CD4-positive, alpha-beta memory T cell (primary cell): Measurements from ENCODE around the gene MRPL14. TPM values are rescaled to one million over a fixed set of nuclear protein-coding genes. Genes with fewer than 3 reads are reported as not detected.

Experiments used
- CTCF ChIA-PET: fragments of 350-600 bp; sonication (Branson Sonifier 250); formaldehyde crosslinking; loops from one replicate; lab custom pipeline; 2021; ENCODE audit warnings: inconsistent platforms; ENCODE audit not compliant: partially characterized antibody; lab: Charles Lee
- POLR2A ChIA-PET: fragments of 350-600 bp; sonication (Branson Sonifier 250); formaldehyde crosslinking; loops from one replicate; lab custom pipeline; 2021; ENCODE audit not compliant: partially characterized antibody; lab: Charles Lee
- DNase-seq, 5 donors: peaks; one replicate each; pipeline versions ENCODE4 v3.0.0 to v3.0.0-alpha.2; 2020 to 2022; ENCODE audit warnings: mixed read lengths in 1 of 5
- H3K27ac ChIP-seq: one replicate; pipeline ENCODE4 v1.7.0; 2013; ENCODE audit warnings: low read depth, low read length
- H3K27me3 ChIP-seq: 2 replicates; pipeline ENCODE4 v1.7.0; 2013; ENCODE audit warnings: mild to moderate bottlenecking, low read length, moderate library complexity; ENCODE audit not compliant: insufficient read depth
- H3K36me3 ChIP-seq: 2 replicates; pipeline ENCODE4 v1.7.0; 2013; ENCODE audit warnings: mild to moderate bottlenecking, low read length, moderate library complexity; ENCODE audit not compliant: insufficient read depth
- H3K4me1 ChIP-seq: 2 replicates; pipeline ENCODE4 v1.7.0; 2013; ENCODE audit warnings: mild to moderate bottlenecking, low read length, moderate library complexity; ENCODE audit not compliant: insufficient read depth
- H3K4me3 ChIP-seq, 2 donors: one replicate each; pipeline ENCODE4 v1.7.0; 2013; ENCODE audit warnings: low read length in 2 of 2, mild to moderate bottlenecking in 1 of 2
- H3K9me3 ChIP-seq, 2 donors: one replicate each; pipeline ENCODE4 v1.7.0; 2013; ENCODE audit warnings: low read length in 2 of 2, control low read depth in 1 of 2; ENCODE audit not compliant: control insufficient read depth in 1 of 2
- H3K27ac Mint-ChIP-seq, 7 donors: one replicate each; pipeline ENCODE4 v1.8.0; 2020 to 2021; ENCODE audit warnings: mixed read lengths in 7 of 7, mild to moderate bottlenecking in 6 of 7, inconsistent platforms in 3 of 7, moderate library complexity in 3 of 7
- H3K27me3 Mint-ChIP-seq, 2 donors: one replicate each; pipeline ENCODE4 v1.8.0; 2020 to 2021; ENCODE audit warnings: mixed read lengths in 2 of 2
- H3K36me3 Mint-ChIP-seq, 2 donors: one replicate each; pipeline ENCODE4 v1.8.0; 2020 to 2021; ENCODE audit warnings: mixed read lengths in 2 of 2, inconsistent platforms in 1 of 2, mild to moderate bottlenecking in 1 of 2
- H3K4me1 Mint-ChIP-seq, 4 donors: one replicate each; pipeline ENCODE4 v1.8.0; 2020 to 2021; ENCODE audit warnings: mixed read lengths in 4 of 4, mild to moderate bottlenecking in 1 of 4
- H3K4me3 Mint-ChIP-seq, 8 donors: one replicate each; pipeline ENCODE4 v1.8.0; 2020 to 2021; ENCODE audit warnings: mixed read lengths in 8 of 8, mild to moderate bottlenecking in 7 of 8, moderate library complexity in 6 of 8, inconsistent platforms in 3 of 8
- H3K9me3 Mint-ChIP-seq, 8 donors: one replicate each; pipeline ENCODE4 v1.8.0; 2020 to 2021; ENCODE audit warnings: mixed read lengths in 8 of 8, mild to moderate bottlenecking in 5 of 8, inconsistent platforms in 3 of 8, moderate library complexity in 1 of 8
- intact Hi-C: fragments of 100-400 bp; cut with micrococcal nuclease; formaldehyde crosslinking; loops from one replicate; pipeline ENCODE4 v1.15.1; 2023
- polyA plus RNA-seq, 2 donors: library from polyadenylated mRNA; unstranded; fragments of 300-500 nt; fragmentation: Illumina TruSeq; gene quantifications; one replicate each; pipeline ENCODE4 v1.2.3, GENCODE V29; 2021
- total RNA-seq, 2 experiments: library from RNA; stranded (reverse); gene quantifications; one replicate each; pipeline ENCODE4 v1.2.3, GENCODE V29; 2021

MRPL14 gene
- total and polyA plus RNA-seq, 4 experiments from 2014 or later, result 21.7 to 123 (median 63.4) TPM

DNA sequence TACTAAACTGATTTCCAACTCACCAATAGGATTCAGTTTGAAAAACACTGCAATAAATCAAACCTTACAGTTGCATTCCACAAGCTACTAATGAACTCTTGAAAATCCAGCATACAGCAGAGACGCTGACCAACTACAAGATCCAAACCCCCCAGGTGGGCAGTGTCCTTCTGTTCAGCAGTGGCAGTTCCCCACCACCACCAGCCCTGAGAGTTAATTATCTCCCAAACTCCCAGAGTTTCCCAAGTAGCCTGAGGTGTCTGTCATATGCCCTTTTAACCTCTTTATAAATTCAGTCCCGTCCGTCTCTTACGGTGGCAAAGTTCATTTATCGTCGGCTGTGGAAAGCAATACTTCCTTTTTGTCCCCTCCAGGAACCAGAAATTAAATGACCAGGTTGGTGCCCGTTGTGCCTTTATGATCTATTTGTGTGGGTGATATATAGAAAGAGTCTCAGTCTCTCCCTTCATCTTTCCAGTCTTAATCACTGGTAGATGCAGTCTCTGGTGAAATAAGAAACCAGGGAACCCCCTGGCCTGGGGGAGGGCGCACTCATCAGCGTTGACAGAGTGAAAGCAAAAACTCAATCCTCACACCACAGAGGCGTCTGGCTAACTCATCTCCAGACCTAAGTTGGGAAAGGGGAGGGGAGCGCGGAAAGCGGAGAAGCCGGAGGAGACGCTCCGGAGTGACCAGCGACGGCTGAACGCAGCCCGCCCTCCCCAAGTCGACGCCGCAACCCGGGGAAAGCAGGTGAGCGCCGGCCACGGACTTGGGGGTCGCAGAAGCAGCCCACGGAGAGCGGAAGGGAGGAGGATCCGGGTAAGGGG lies 717 bp downstream of the MRPL14 start:
- H3K36me3 Mint-ChIP-seq, result peaks cover 0 to 6% of the 10 kb centered on the region in 2 donors
- H3K4me3 Mint-ChIP-seq, result peak overlapping the region; percentile 94 to 99 (median 96)
- H3K27me3 ChIP-seq, result no peaks in the 10 kb centered on the region
- H3K36me3 ChIP-seq, result no peaks in the 10 kb centered on the region
- ChIA-PET POLR2A (interaction anchor here (1.0 kb wide), 1 partner anchor 120 kb away, joined by 3 read pairs; the partner anchor contains the start of gene HSP90AB1), CTCF (no interaction called here)
- H3K4me3 ChIP-seq, result peak overlapping the region; percentile 37 to 70
- peaks cover 42 to 74% (median 52%) of the 10 kb centered on the region in 4 donors for H3K4me1 Mint-ChIP-seq
- H3K4me1 ChIP-seq, result peaks cover 65% of the 10 kb centered on the region
- peak; percentile 59 to 90 (median 66) for DNase-seq
- peaks cover 0 to 2% (median 0%) of the 10 kb centered on the region in 8 donors for H3K9me3 Mint-ChIP-seq
- peak overlapping the region; percentile 89 to 99 (median 97) for H3K27ac Mint-ChIP-seq
- no peaks in the 10 kb centered on the region for H3K9me3 ChIP-seq
- intact Hi-C loops, result loop anchor here (1.0 to 2.0 kb wide), 3 partner anchors 24 to 261 kb away; partner anchors contain the start of genes CDC5L and HSP90AB1
- H3K27me3 Mint-ChIP-seq, result no peaks in the 10 kb centered on the region
- peak overlapping the region; percentile 97 for H3K27ac ChIP-seq

DNA sequence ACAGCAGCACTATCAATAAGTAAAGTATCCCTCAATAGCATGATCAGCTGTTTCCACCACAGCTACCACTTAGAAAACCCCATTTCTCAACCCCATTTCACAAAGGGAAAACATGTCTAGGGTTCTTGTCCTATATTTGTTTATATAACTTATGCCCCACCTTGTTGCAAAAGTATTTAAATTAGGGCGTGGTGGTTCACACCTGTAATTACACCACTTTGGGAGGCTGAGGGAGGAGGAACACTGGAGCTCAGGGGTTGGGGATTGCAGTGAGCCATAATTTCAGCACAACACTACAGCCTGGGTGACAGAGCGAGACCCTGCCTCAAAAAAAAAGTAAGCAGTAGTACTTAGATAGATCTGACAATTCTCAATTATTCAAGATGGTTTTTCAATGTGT lies 3.7 kb downstream of the MRPL14 start:
- peaks cover 0 to 7% of the 10 kb centered on the region in 2 donors for H3K36me3 Mint-ChIP-seq
- peak overlapping the region; percentile 34 to 77 (median 62) for H3K4me3 Mint-ChIP-seq
- H3K36me3 ChIP-seq, result no peaks in the 10 kb centered on the region
- H3K4me3 ChIP-seq, result peak overlapping the region in 1 of 2 donors; percentile 26
- no peaks in the 10 kb centered on the region for H3K27me3 ChIP-seq
- no peaks in the 10 kb centered on the region for H3K27me3 Mint-ChIP-seq
- intact Hi-C loops, result no loop called here
- peak overlapping the region; percentile 74 to 94 (median 85) for H3K27ac Mint-ChIP-seq
- H3K4me1 ChIP-seq, result peaks cover 78% of the 10 kb centered on the region
- peaks cover 0 to 2% (median 0%) of the 10 kb centered on the region in 8 donors for H3K9me3 Mint-ChIP-seq
- ChIA-PET POLR2A (interaction anchor here (0.9 to 1.0 kb wide), 2 partner anchors 26 to 51 kb away, joined by 3 read pairs; no protein-coding TSS in a partner anchor), CTCF (interaction anchor here (1.0 kb wide), 1 partner anchor 28 kb away, joined by 3 read pairs; no protein-coding TSS in a partner anchor)
- H3K9me3 ChIP-seq, result no peaks in the 10 kb centered on the region
- H3K4me1 Mint-ChIP-seq, result peaks cover 57 to 76% (median 65%) of the 10 kb centered on the region in 4 donors
- peak in 1 of 5 donors; percentile 47 for DNase-seq
- H3K27ac ChIP-seq, result peak overlapping the region; percentile 52

GRCh38 chr6:44122801-44123200 lies 4.5 kb downstream of the MRPL14 start:
- Mint-ChIP-seq H3K27me3 (no peaks in the 10 kb centered on the region), H3K4me3 (peak overlapping the region; percentile 54 to 77 (median 62)), H3K27ac (peak overlapping the region; percentile 74 to 94 (median 85)), H3K4me1 (peaks cover 59 to 78% (median 68%) of the 10 kb centered on the region in 4 donors), H3K9me3 (peaks cover 0 to 2% (median 0%) of the 10 kb centered on the region in 8 donors), H3K36me3 (peaks cover 0 to 10% of the 10 kb centered on the region in 2 donors)
- ChIA-PET CTCF (interaction anchor here (1.0 to 1.5 kb wide), 4 partner anchors 23 to 44 kb away, joined by 3 to 4 read pairs (median 3); no protein-coding TSS in a partner anchor), POLR2A (interaction anchor here (0.9 to 1.0 kb wide), 2 partner anchors 27 to 50 kb away, joined by 3 read pairs; no protein-coding TSS in a partner anchor)
- intact Hi-C loops, result no loop called here
- DNase-seq, result peak; percentile 29 to 52 (median 46)
- H3K27me3 ChIP-seq, result no peaks in the 10 kb centered on the region
- H3K27ac ChIP-seq, result peak overlapping the region; percentile 52
- no peaks in the 10 kb centered on the region for H3K9me3 ChIP-seq
- H3K4me1 ChIP-seq, result peaks cover 80% of the 10 kb centered on the region
- H3K4me3 ChIP-seq, result peak overlapping the region in 1 of 2 donors; percentile 26
- no peaks in the 10 kb centered on the region for H3K36me3 ChIP-seq

GRCh38 chr6:44120692-44121443 lies 6.4 kb downstream of the MRPL14 start:
- Mint-ChIP-seq H3K4me1 (peaks cover 57 to 84% (median 73%) of the 10 kb centered on the region in 4 donors), H3K27ac (peak overlapping the region in 6 of 7 donors; percentile 4 to 66 (median 54)), H3K27me3 (no peaks in the 10 kb centered on the region), H3K36me3 (peaks cover under 1 to 11% of the 10 kb centered on the region in 2 donors), H3K9me3 (no peaks in the 10 kb centered on the region), H3K4me3 (peak overlapping the region in 3 of 8 donors; percentile 9 to 24 (median 21))
- intact Hi-C loops, result no loop called here
- Histone ChIP-seq H3K27ac (no peak overlapping the region), H3K9me3 (no peaks in the 10 kb centered on the region), H3K4me3 (no peak overlapping the region), H3K4me1 (peaks cover 92% of the 10 kb centered on the region), H3K27me3 (no peaks in the 10 kb centered on the region), H3K36me3 (no peaks in the 10 kb centered on the region)
- CTCF ChIA-PET, result interaction anchor here (1.8 kb wide), 1 partner anchor 30 kb away, joined by 7 read pairs; no protein-coding TSS in a partner anchor
- POLR2A ChIA-PET, result interaction anchor here (0.7 kb wide), 1 partner anchor 10 kb away, joined by 3 read pairs; no protein-coding TSS in a partner anchor
- DNase-seq, result no peak

DNA sequence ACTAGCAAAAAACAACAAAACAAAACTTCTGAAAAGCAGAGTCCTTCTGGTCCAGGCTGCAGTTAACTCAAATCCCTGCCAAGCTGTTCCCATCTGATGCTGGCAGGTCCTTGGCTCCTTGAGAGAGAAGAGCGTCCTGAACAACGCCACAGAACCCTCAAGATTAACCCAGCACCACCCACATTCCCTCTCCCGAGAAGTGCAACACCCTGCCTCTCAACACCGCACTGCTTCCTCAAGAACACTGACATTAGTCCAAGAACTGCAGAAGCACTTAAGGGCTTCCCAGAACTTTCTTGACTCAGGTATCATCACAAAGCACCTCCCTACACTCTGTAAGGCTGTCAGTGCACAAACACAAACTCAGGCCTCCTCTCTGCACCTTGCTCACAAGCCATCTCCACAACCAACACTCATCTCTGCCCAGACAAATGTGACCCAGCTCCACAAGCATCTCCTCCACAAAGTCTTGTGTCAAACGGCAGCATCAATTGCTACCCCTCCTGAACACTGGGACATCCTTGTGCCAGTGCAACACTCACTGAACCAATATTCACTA lies 7.5 kb downstream of the MRPL14 start:
- H3K4me3 Mint-ChIP-seq, result peak overlapping the region in 5 of 8 donors; percentile 8 to 48 (median 29)
- no peaks in the 10 kb centered on the region for H3K9me3 Mint-ChIP-seq
- H3K27ac Mint-ChIP-seq, result peak overlapping the region in 4 of 7 donors; percentile 1 to 54 (median 45)
- Histone ChIP-seq H3K9me3 (no peaks in the 10 kb centered on the region), H3K4me1 (peaks cover 84% of the 10 kb centered on the region), H3K36me3 (peaks cover 8% of the 10 kb centered on the region), H3K27ac (no peak overlapping the region), H3K27me3 (no peaks in the 10 kb centered on the region), H3K4me3 (no peak overlapping the region)
- ChIA-PET POLR2A (no interaction called here), CTCF (no interaction called here)
- DNase-seq, result no peak
- H3K36me3 Mint-ChIP-seq, result peaks cover 9 to 20% of the 10 kb centered on the region in 2 donors
- peaks cover 57 to 82% (median 67%) of the 10 kb centered on the region in 4 donors for H3K4me1 Mint-ChIP-seq
- intact Hi-C loops, result no loop called here
- H3K27me3 Mint-ChIP-seq, result no peaks in the 10 kb centered on the region

DNA sequence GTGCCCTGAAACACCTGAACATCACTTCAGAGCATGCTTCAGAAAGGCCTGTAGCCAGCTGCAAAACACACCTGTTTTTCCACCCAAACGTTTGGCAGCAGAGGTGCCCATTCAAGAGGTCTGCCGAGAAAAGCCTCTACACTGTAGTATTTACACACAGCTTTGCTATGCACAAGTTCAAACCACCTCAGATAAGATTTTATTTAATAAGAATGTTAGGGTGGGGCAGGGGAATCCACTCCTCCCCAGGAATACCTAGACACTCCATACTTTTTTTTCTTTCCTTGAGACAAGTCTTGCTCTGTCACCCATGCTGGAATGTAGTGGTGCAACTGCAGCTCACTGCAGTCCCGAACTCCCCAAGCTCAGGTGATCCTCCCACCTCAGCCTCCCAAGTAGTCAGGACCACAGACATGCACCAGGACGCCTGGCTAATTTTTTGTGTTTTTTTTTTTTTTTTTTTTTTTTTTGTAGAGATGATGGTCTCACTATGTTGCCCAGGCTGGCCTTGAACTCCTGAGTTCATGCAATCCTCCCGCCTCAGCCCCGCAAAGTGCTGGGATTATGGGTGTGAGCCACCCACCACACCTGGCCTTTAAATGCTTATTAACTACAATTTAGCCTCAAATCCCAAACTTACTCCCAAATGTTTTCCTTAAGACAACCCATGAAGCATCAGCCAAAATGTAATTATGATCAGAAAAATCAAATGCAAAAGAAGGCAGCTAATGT lies 9.7 kb downstream of the MRPL14 start:
- no peaks in the 10 kb centered on the region for H3K27me3 Mint-ChIP-seq
- Histone ChIP-seq H3K36me3 (peaks cover 24% of the 10 kb centered on the region), H3K27ac (no peak overlapping the region), H3K27me3 (no peaks in the 10 kb centered on the region), H3K4me1 (peaks cover 61% of the 10 kb centered on the region), H3K9me3 (no peaks in the 10 kb centered on the region), H3K4me3 (no peak overlapping the region)
- H3K4me3 Mint-ChIP-seq, result peak overlapping the region in 2 of 8 donors; percentile 0 to 52
- ChIA-PET CTCF (interaction anchor here (0.7 to 1.0 kb wide), 3 partner anchors 8 to 593 kb away, joined by 3 to 4 read pairs (median 3); no protein-coding TSS in a partner anchor), POLR2A (interaction anchor here (0.6 kb wide), 1 partner anchor 15 kb away, joined by 3 read pairs; no protein-coding TSS in a partner anchor)
- intact Hi-C loops, result no loop called here
- DNase-seq, result no peak
- peaks cover 23 to 34% of the 10 kb centered on the region in 2 donors for H3K36me3 Mint-ChIP-seq
- peak overlapping the region in 5 of 7 donors; percentile 8 to 78 (median 32) for H3K27ac Mint-ChIP-seq
- peaks cover 35 to 60% (median 45%) of the 10 kb centered on the region in 4 donors for H3K4me1 Mint-ChIP-seq
- H3K9me3 Mint-ChIP-seq, result no peaks in the 10 kb centered on the region
